T47D (cell line): ENCODE measurements around the gene HHLA2.

Source experiments
- DNase-seq, 2 experiments: peaks; one replicate each; pipeline versions ENCODE4 v3.0.0 to v3.0.0-alpha.2; 2011 to 2012; ENCODE audit warnings: low read depth in 1 of 2, low spot score in 1 of 2
- JUND ChIP-seq: IDR thresholded peaks from 2 replicates; pipeline ENCODE4 v1.6.1; 2012; ENCODE audit warnings: low read depth
- in situ Hi-C: cut with HindIII; loops from 2 replicates; pipeline ENCODE4 v1.10.0; 2016; ENCODE audit warnings: low sequenced_read_pairs, low pct_unique_long_range_greater_than_20kb

Gene HHLA2

GRCh38 chr3:108289159-108289558 lies 7.2 kb upstream of the HHLA2 start:
- DNase-seq = no peak
- in situ Hi-C loops = no loop called here
- no peak for TF ChIP-seq JUND

GRCh38 chr3:108292450-108292849 lies 3.9 kb upstream of the HHLA2 start:
- no peak for TF ChIP-seq JUND
- in situ Hi-C loops = no loop called here
- DNase-seq = no peak

DNA sequence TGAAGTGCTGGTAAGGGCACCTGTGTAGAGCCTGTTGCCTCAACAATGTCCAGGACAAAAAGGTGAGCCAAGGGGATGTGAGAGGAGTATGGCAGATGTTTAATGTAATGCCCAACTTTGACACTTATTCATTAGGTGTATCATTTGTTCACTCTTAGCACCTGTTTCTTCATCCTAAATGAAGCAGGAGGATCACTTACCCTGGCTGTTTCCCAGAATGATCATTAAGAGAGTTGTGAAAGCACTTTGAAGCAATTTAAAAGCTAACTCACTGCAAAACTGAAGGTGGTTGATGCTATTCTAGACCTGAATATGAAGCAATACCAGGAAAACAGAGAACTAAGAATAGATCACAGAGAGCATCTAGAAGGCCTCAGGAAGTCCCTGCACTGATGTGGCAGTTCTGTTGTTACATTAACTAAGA lies 3.4 kb upstream of the HHLA2 start:
- in situ Hi-C loops = no loop called here
- DNase-seq = no peak
- no peak for TF ChIP-seq JUND

GRCh38 chr3:108293858-108294257 lies 2.5 kb upstream of the HHLA2 start:
- DNase-seq = no peak

GRCh38 chr3:108295421-108296175 lies 750 bp upstream of the HHLA2 start:
- TF ChIP-seq JUND = no peak
- in situ Hi-C loops = no loop called here
- no peak for DNase-seq

More at GRCh38 chr3:108293858-108294257, 2.5 kb upstream of the HHLA2 start:
- in situ Hi-C loops = no loop called here
- no peak for TF ChIP-seq JUND

DNA sequence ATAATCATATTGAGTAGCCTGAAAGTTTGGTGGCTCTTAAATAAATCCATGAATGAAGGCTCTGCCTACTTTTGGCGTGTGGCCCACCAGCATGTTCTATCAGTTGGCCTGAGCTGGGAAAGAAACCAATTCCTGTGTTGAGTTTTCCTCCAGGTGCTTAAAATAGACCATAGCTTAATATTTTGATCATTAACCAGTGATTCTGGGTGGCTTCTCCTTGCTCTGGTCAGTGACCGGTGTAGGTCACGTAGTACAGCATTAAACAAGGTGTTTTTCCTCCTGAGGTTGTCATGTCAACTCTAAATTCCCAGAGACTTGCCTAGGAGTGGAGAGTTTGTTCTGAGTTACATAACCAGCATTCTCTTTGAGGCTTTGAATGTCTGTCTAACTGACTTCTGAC lies 1.3 kb downstream of the HHLA2 start:
- TF ChIP-seq JUND = no peak
- in situ Hi-C loops = no loop called here
- no peak for DNase-seq

GRCh38 chr3:108298056-108298455 lies 1.7 kb downstream of the HHLA2 start:
- DNase-seq = no peak
- in situ Hi-C loops = no loop called here

DNA sequence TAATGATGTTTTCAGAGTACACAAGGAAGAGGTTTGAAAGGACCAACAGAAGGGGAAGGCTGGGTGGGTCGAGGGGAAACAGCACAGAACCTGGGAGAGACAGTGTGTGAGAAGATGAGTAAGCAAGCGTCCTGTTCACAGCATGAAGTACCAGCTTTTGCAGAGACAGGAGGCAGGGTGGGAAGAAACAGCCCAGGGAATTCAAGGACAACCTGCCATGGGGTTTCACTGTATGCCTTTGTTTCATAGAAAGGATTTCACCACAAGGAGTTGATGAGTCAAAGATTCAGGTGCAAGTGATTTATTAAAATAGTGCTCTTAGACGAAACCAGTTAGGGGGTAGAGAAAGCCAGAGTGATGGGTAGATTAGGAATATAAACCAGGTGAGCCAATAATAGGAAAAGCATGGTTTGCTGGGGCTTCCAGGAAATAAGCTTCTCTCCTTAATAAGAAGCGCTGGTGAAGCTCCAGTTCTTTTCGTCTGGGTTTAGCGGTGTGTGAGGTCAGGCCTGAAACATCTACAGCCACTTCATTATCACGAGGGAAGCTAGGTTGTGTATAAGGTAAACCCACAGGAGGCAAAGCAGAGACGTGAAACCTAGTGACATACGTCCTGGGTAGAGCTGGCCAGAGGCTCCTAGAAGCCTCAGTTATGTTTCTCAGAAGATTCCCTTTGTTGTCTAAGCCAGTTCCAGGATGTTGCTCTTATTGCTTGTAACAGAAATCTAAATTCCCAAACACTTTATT lies 3.9 kb downstream of the HHLA2 start:
- DNase-seq = no peak
- no peak for TF ChIP-seq JUND
- in situ Hi-C loops = no loop called here

More at GRCh38 chr3:108298056-108298455, 1.7 kb downstream of the HHLA2 start:
- no peak for TF ChIP-seq JUND

DNA sequence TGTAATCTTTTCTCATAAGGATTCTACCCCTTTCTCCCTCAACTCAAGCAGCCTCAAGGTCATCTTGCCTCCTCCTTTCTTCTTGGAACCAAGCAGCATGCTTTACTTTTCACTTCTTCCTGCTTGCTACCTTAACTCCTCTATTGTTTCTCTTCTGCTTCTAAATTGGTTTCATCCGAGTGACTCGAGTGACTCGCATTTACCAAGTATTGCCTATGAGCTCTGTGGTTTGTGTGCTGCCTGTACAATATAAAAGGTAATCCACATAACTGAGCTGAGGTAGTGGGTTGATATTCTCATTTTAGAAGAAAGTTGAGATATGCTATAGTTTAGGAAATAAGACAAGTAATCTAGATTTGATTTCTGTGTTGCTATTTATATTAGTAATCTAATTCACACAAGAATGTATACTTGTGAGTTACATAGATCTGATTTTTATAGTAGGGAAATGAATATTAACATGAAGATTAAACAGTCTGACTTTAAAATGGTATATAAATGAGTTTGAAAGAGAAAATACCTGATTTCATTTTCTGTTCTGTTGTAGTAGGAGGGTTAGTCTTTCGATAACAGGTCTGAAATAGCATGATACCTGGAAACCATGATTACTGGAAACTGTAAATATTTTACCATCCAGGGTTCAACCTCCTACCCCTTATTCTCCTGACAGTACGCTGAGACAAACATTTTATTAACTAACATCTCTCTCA lies 5.5 kb downstream of the HHLA2 start:
- DNase-seq = no peak
- in situ Hi-C loops = no loop called here
- TF ChIP-seq JUND = no peak

GRCh38 chr3:108302570-108302969 lies 6.2 kb downstream of the HHLA2 start:
- in situ Hi-C loops = no loop called here
- no peak for TF ChIP-seq JUND
- DNase-seq = no peak

GRCh38 chr3:108305484-108306172 lies 9.3 kb downstream of the HHLA2 start:
- TF ChIP-seq JUND = no peak
- in situ Hi-C loops = no loop called here
- DNase-seq = peak; percentile 9 to 78

- no peak for TF ChIP-seq JUND
- no peak for DNase-seq
- in situ Hi-C loops = no loop called here
Observed at GRCh38 chr3:108311797-108312196, 15.4 kb downstream of the HHLA2 start.
